Measurements from ENCODE around the gene ZNF345. TPM values are rescaled to one million over a fixed set of nuclear protein-coding genes. Genes with fewer than 3 reads are reported as not detected.

The ZNF345 gene
- total RNA-seq, 1 experiment from 2014 or later = 5.2 TPM

GRCh38 chr19:36849701-36850558 lies 746 bp upstream of the ZNF345 start (continued):
- 0 out of 2 replicates have a peak, but pooled peaks have one; percentile 41 for TF ChIP-seq ZBTB43 (CRISPR knock-in tag; IDR thresholded peaks at IDR 0.05)
- 0 out of 2 replicates have a peak, but pooled peaks have one; percentile 38 for TF ChIP-seq ZNF281 (CRISPR knock-in tag; IDR thresholded peaks at IDR 0.05)
- no peak for TF ChIP-seq ZNF232 (CRISPR knock-in tag; IDR thresholded peaks at IDR 0.05)
- TF ChIP-seq ZNF423 (CRISPR knock-in tag; IDR thresholded peaks at IDR 0.05) = no peak
- TF ChIP-seq SP1 (CRISPR knock-in tag; conservative IDR thresholded peaks at IDR 0.05) = no peak
- 0 out of 2 replicates have a peak, but pooled peaks have one; percentile 56 for TF ChIP-seq E2F1 (CRISPR knock-in tag; IDR thresholded peaks at IDR 0.05)
- no peak for TF ChIP-seq ZNF396 (CRISPR knock-in tag; IDR thresholded peaks at IDR 0.05; ENCODE audit: borderline replicate concordance)
- TF ChIP-seq NFE2L1 (CRISPR knock-in tag; IDR thresholded peaks at IDR 0.05) = no peak
- TF ChIP-seq ATF2 (CRISPR knock-in tag; IDR thresholded peaks at IDR 0.05; ENCODE audit: borderline replicate concordance, low read depth) = no peak
- TF ChIP-seq TCF7 (CRISPR knock-in tag; IDR thresholded peaks at IDR 0.05; ENCODE audit: low read depth) = no peak
- TF ChIP-seq HMGXB4 (CRISPR knock-in tag; IDR thresholded peaks at IDR 0.05) = no peak
- no peak for TF ChIP-seq RELA (CRISPR knock-in tag; IDR thresholded peaks at IDR 0.05; ENCODE audit: borderline replicate concordance)
- no peak for TF ChIP-seq E2F5 (CRISPR knock-in tag; IDR thresholded peaks at IDR 0.05)
- TF ChIP-seq ZSCAN18 (CRISPR knock-in tag; IDR thresholded peaks at IDR 0.05) = no peak
- TF ChIP-seq MLX (CRISPR knock-in tag; IDR thresholded peaks at IDR 0.05) = no peak
- TF ChIP-seq TEAD1 (CRISPR knock-in tag; IDR thresholded peaks at IDR 0.05) = no peak; the same call in 1 of the 2 replicates
- TF ChIP-seq SMAD4 (CRISPR knock-in tag; IDR thresholded peaks at IDR 0.05) = no peak
- no peak for TF ChIP-seq NR1H2 (CRISPR knock-in tag; IDR thresholded peaks at IDR 0.05)
- no peak for TF ChIP-seq AR (CRISPR knock-in tag; IDR thresholded peaks at IDR 0.05)
- TF ChIP-seq NFYB (CRISPR knock-in tag; conservative IDR thresholded peaks at IDR 0.05; ENCODE audit: low read depth) = no peak
- TF ChIP-seq ZMAT4 (CRISPR knock-in tag; IDR thresholded peaks at IDR 0.05) = no peak
- TF ChIP-seq SMAD3 (CRISPR knock-in tag; IDR thresholded peaks at IDR 0.05; ENCODE audit: borderline replicate concordance) = no peak

Data from WTC11 (cell line).